NCI-H187 treated with DMSO at 0.1 percent for 48 hours (cell line): ENCODE measurements around the gene EPB41L4B.

Experiments
- DNase-seq: peaks from one replicate; lab custom pipeline; 2025; lab: John Stamatoyannopoulos, UW

The EPB41L4B gene

GRCh38 chr9:109199676-109200075 is 121.2 kb downstream of the EPB41L4B start:
- no peak for DNase-seq

DNA sequence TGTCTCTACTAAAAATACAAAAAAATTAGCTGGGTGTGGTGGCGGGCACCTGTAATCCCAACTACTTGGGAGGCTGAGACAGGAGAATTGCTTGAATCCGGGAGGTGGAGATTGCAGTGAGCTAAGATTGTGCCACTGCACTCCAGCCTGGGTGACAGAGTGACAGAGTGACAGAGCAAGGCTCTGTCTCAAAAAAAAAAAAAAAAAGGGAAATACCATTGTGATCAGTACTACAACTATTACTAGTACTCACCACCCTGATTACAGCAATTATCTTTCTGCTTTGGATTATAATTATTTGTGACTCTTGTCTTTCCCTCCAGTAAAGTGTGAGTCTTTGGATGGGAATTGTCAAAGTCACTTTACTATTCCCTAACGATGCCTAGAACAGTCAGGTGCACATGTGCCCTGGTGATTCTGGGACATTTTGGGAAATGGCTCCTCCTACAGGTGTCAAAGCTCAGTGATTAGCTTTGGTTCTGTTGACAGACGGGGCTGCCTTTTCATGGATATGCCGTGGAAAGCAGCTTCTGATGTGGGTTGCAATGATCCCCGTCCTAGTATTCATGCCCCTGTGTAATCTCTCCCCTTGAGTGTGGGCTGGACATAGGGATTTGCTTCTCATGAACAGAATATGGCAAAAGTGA is 122.0 kb downstream of the EPB41L4B start:
- DNase-seq = no peak

GRCh38 chr9:109193974-109194556 is 126.8 kb downstream of the EPB41L4B start:
- DNase-seq = no peak

DNA sequence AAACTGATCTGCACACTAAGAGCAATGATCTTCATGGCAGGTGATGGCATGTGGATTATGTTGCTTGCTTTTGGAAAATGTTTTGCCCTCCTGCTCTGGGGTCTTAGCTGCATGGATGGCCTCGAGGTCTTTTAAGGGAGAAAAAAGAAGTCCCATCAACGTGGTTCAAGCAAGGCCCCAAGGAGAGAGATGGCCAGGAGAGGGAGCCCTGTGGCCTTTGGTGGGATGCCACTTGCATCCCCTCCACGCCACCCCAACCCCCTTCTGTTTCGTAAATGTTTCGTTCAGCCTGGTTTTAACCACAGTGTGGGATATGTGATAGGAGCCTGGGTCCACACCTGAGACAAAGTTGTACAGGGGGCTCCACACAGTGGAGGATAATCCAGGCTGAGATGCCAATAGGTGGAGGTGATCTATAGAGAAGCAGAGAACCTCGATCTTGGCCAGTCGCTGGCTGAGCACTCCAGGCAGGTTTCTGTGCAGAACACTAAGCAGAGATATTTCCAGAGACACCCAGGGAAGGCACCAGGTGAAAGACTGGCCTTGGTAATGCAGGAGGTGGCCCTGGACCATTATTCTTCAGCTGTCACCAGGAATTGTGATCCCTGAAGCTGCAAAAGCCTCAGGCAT is 128.0 kb downstream of the EPB41L4B start:
- DNase-seq = no peak

DNA sequence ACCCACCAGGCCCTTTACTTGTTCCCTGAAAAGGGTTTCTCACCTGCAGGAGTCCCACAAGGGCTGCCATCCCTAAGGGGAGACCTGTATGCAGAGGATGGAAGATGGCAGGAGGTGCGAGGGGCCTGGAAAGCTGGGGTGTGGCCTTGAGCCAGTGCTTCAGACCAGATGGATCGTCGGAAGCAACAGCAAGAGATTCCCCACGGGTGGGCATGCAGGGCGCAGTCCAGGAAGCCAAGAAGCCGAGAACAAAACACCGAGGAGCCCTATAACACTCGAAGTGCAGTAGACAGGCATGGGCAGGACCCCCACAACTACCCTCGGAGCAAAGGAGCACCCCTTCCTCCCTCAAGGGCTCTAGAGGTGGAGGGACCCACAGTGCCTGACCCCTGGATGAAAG is 129.1 kb downstream of the EPB41L4B start:
- DNase-seq = no peak

DNA sequence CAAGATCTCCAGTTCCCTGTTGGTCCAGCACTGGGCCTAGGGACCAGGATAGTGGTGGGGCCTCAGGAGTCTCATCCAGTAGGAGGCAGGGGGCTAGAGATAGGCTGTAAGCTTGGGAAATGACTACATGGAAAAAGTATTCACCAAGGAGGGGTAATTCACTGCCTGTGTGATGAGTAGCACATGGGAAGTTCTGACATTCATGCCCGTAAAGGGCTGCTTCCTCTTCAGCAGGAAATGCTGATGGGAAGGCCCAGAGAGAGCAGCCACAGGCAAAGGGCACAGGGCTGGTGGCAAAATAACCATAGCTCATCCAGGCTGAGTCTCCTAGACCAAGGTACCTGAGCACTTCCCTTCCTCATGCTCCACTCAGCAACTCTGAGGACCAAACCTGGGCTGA is 130.7 kb downstream of the EPB41L4B start:
- DNase-seq = no peak

DNA sequence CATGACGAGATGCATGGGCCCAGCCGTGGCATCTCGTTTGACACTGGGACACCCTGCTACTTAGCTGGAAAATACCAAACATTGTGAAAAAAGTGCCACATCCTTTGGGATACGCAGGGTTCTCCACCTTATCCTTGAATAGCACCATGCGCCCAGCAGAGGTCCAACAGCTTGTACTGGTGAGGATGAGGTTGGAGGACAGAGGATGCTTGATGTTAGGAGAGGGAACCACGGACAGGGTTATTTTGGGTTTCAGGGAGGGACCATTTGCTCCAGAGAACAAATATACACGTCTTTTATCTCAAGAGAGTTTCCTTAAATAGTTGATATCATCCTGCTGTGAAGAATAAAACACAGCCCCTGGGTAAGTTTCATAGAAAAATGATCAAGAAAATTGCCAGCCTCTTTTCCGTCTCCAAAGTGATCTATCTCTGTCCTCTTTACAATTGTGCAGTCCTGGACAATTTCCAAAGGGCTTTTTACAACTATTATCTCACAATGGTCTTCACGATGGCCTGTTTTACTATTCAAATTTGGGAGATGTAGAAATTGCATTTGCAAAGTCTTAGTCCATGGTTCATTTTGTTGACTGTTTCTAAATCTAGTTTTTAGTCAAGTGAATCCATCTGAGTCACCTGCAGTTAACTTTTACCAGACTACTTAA is 133.9 kb downstream of the EPB41L4B start:
- no peak for DNase-seq

GRCh38 chr9:109182940-109183798 is 137.7 kb downstream of the EPB41L4B start:
- DNase-seq = no peak

DNA sequence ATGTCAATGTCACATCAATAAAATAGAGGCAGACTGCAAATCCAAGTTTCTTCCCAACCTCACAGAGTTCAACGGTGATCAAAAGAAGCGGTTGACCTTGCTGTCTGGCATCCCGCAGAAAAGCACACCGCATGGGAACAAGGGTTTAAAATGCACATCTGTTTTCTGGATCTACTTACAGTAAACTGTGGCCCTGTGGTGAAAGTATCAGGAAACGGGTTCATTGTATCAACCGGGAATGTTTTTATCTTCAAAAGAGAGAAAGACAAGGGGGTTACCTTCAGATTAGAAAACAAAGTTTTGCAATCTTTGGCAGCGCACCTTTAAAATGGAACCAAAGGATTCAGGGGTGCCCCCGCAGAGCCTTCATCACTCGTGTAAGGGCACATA is 138.3 kb downstream of the EPB41L4B start:
- no peak for DNase-seq

GRCh38 chr9:109181284-109181683 is 139.6 kb downstream of the EPB41L4B start:
- no peak for DNase-seq

- DNase-seq = no peak
Observed at GRCh38 chr9:109179801-109180523, 140.9 kb downstream of the EPB41L4B start.

DNA sequence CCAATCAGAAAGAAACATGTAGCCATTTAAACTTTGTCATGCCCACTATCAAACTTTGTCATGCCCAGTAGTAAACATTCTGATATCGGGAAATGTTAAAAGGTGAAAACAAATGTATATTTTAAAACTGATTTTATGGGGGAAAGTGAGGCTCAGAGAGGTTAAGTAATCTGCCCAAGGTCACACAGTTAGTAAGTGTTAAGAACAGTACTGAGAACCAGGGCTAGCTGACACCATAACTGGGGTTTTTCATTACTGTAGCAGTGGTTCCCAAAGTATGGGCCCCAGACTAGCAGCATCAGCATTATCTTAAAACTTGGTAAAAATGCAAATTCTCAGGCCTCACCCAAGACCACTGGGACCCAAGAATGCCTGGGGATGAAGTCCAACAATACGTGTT is 143.9 kb downstream of the EPB41L4B start:
- no peak for DNase-seq

DNA sequence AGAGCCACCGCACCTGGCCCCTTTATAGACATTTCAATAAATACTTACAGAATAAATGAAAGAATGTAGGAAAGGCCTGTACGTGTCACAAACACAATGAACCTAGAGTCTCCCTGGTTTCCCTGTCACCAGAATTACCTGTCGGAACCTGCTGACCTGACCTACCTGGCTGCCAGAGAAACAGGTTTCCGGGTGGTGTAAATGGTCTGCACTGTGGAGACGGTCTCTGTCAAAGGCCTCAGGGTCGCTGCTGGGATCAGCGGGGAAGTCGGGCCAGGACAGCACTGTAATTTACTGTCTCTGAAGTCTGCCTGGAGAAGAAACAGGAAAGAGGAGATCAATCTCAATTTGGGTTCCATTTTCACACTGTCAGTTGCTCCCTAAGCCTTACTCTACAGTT is 144.5 kb downstream of the EPB41L4B start:
- no peak for DNase-seq

- DNase-seq = no peak
Observed at GRCh38 chr9:109172935-109173334, 147.9 kb downstream of the EPB41L4B start.

DNA sequence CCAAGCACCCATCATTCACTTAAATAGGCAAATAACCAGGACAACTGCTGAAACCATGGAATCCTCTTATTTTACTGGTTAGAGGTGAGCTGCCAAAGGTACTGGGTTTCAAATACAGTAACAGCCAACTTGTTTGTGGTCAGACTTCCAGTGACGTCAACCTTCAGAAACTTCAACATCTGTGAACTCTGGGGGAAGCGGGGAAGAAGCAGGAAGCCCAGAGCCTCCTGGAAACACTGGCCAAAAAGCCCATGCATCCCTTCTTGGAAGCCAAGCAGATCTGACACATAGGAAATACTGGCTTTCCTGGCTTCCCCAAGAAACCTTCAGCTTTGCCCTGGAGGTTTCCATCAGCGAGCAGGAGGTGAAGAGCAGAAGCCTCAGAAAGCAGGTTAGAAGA is 148.9 kb downstream of the EPB41L4B start:
- DNase-seq = no peak

GRCh38 chr9:109168170-109168569 is 152.7 kb downstream of the EPB41L4B start:
- DNase-seq = no peak

GRCh38 chr9:109167716-109168115 is 153.1 kb downstream of the EPB41L4B start:
- DNase-seq = no peak

DNA sequence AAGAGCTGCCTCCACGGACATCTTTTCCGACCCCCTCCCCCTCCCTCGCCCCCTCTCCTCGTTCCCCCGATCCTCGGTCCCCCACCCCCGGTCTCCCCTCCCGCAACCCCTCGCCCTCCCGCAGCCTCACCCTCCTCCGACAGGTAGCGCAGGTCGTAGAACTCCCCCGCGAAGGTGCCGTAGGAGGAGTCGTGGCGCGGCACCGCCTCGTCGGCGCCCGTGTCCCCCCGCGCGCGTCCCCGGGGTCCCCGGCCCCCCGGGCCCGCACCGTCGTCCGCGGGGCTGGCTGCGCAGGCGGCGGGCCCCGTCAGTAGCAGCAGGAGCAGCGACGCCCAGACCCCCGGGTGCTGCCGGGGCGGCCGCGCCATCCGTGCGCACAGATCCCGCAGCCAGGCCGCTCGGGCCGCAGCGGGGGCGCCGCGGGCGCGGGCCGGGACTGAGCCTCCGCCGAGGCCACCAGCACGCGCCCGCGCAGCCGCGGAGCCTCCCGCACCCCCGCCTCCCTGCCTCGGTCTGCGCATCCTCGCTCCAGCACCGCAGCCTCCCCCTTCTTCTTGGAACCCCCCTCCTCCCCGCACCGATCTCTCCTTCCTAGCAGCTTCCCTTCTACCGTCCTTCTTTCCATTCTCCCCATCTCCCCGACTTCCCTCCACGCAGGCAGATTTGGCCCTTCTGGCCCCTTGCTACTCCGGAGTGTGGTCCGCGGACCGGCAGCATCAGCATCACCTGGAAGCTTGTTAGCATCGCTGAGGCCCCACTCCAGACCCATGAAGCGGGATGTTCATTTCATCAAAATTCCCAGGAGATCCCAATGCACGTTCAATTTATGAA is 153.9 kb downstream of the EPB41L4B start, which contains the start of gene FRRS1L:
Gene FRRS1L, minus strand, starts transcription at position 479 of the 831 bp plus-strand sequence. Its CDS starts 111 bp downstream, at position 368.
- no peak for DNase-seq

GRCh38 chr9:109166171-109166770 is 154.6 kb downstream of the EPB41L4B start:
- no peak for DNase-seq

DNA sequence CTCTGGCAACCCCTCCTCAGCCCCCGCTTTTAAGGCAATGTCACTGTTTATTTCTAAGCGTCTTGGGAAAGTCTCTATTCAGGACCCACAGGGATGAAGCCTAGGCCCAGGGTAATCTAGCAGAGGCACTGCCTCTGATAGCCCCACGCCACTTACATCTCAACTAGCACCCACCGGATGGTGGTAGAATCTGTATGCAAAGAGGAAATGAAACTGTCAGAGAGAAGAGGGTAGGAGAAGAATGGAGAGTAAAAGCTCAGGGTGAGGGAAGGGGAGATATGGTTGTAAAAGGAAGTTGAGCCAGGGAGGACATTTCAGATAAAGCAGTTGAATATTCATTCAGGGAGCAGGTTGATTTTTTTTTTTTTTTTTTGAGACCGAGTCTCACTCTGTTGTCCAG is 156.8 kb downstream of the EPB41L4B start:
- DNase-seq = no peak
